Adipocyte (in vitro differentiated cells): ENCODE results near the gene AGPAT3.

Experiments used
- DNase-seq: peaks from one replicate; pipeline ENCODE4 v3.0.0-alpha.2; 2015; ENCODE audit warnings: low read depth
- H3K27me3 ChIP-seq: replicated peaks from 2 replicates; pipeline ENCODE4 v1.7.0; 2013; ENCODE audit warnings: mild to moderate bottlenecking, low read length, moderate library complexity; ENCODE audit not compliant: control insufficient read depth, insufficient read depth
- H3K36me3 ChIP-seq: 2 replicates; pipeline ENCODE4 v1.7.0; 2013; ENCODE audit warnings: low read length, mild to moderate bottlenecking, moderate library complexity; ENCODE audit not compliant: control insufficient read depth, insufficient read depth, severe bottlenecking
- H3K4me1 ChIP-seq: 2 replicates; pipeline ENCODE4 v1.7.0; 2013; ENCODE audit warnings: mild to moderate bottlenecking, low read length, moderate library complexity; ENCODE audit not compliant: control insufficient read depth, insufficient read depth
- H3K4me3 ChIP-seq: 2 replicates; pipeline ENCODE4 v1.7.0; 2013; ENCODE audit warnings: mild to moderate bottlenecking, low read length, moderate library complexity
- H3K9ac ChIP-seq: 2 replicates; pipeline ENCODE4 v1.7.0; 2013; ENCODE audit warnings: mild to moderate bottlenecking, low read length, moderate library complexity
- H3K9me3 ChIP-seq: 2 replicates; pipeline ENCODE4 v1.7.0; 2013; ENCODE audit warnings: mild to moderate bottlenecking, low read length, moderate library complexity; ENCODE audit not compliant: control insufficient read depth

AGPAT3 gene

DNA sequence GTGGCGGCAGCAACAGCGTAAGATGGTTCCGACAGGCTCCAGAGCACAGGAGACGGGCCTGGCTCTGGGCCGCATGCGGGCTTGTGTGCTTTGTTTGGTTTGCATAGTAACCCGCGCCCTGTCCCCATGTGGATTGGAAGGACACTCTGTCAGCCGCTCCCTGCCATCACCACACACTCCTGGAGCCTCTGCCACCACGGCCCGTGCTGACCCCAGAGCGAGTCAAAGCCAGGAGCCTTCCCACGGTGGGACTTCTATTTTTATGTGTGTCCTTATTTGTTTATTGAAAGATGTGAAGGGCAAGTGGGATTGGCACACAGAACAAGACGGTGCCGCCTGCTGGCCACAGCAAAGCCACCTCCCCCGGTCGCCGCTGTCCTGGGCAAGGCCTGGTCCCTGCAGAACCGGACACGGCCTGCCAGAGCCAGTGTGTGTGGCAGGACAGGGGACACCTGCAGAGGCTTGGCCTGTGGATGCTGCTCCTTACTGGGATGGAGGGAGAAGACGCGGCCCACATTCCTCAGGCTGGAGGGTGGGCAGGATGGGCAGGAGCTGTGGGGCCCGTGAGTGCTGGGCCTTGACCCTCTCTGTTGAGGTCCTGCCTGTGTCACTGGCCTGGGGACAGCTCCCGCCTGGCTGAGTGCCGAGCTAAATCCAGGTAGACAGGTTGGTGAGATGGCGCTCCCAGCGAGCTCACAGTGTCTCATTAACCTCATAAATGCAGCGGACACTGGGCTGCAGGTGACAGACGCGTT lies 64.4 kb downstream of the AGPAT3 start:
- H3K27me3 ChIP-seq = no peaks in the 10 kb centered on the region
- H3K9ac ChIP-seq = no peak overlapping the region
- no peak overlapping the region for H3K4me3 ChIP-seq
- H3K36me3 ChIP-seq = peaks cover 2% of the 10 kb centered on the region
- no peaks in the 10 kb centered on the region for H3K9me3 ChIP-seq
- DNase-seq = no peak
- H3K4me1 ChIP-seq = peaks cover 11% of the 10 kb centered on the region

DNA sequence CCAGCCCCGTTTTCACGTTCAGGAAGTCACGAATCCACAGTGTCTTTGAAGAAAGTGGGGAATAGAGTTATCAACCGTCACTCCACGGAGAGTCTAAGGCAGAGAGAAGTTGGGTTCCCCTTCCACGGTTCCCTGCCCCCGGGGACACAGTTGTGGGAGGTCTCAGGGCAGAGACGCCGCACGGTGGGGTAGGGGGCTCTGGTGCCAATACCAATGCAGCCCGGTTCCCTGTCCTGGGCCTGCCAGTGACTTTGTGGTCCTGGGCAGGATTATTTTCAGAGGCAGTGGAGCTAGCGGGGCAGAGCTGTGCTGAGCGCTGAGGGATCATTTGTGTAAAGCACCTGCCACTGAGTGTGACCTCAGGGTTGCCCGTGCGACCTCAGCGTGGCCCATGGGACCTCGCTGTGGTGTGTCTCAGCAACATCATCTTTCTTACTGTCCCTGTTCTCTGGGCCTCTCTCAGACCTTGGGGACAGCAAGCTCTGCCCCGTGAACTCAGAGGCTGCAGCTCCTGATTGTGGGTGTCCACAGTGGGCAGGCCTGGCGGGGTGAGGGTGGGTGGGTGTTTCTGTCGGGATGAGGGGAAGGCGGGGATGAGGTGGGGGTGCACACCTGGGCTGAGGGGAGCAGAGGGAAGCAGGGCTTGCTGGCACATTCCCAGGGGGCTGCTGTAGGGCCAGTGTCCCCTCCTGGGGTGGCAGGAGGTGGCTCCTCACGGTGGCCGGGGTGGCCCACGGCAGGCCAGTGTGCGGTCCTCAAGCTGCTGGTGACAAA lies 65.2 kb downstream of the AGPAT3 start:
- no peaks in the 10 kb centered on the region for H3K27me3 ChIP-seq
- no peaks in the 10 kb centered on the region for H3K36me3 ChIP-seq
- no peak for DNase-seq
- H3K4me3 ChIP-seq = no peak overlapping the region
- no peaks in the 10 kb centered on the region for H3K9me3 ChIP-seq
- peaks cover 3% of the 10 kb centered on the region for H3K4me1 ChIP-seq
- H3K9ac ChIP-seq = no peak overlapping the region

GRCh38 chr21:43930848-43931375 lies 65.9 kb downstream of the AGPAT3 start:
- Histone ChIP-seq H3K9me3 (no peaks in the 10 kb centered on the region), H3K9ac (no peak overlapping the region), H3K4me1 (no peaks in the 10 kb centered on the region), H3K4me3 (no peak overlapping the region), H3K27me3 (no peaks in the 10 kb centered on the region), H3K36me3 (no peaks in the 10 kb centered on the region)
- DNase-seq = no peak

GRCh38 chr21:43931489-43931888 lies 66.5 kb downstream of the AGPAT3 start:
- no peaks in the 10 kb centered on the region for H3K4me1 ChIP-seq
- no peaks in the 10 kb centered on the region for H3K9me3 ChIP-seq
- no peaks in the 10 kb centered on the region for H3K36me3 ChIP-seq
- no peak for DNase-seq
- H3K4me3 ChIP-seq = no peak overlapping the region
- H3K27me3 ChIP-seq = no peaks in the 10 kb centered on the region
- H3K9ac ChIP-seq = no peak overlapping the region

DNA sequence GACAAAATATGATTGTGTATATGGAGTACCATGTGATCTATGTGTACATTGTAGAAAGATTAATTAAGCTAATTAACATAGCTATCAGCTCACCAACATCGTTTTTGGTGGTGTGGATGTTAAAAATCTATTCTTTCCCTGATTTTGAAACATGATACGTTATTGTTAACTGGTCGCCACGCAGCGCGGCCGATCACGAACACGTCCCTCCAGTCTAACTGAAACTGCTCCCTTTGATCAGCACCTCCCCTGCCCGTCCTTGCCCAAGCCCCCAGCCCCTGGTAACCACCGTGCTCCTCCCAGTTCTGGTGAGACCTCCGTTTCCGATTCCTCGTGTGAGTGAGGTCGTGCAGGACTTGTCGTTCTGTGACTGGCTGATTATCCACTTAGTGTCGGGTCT lies 67.0 kb downstream of the AGPAT3 start:
- Histone ChIP-seq H3K36me3 (no peaks in the 10 kb centered on the region), H3K9ac (no peak overlapping the region), H3K27me3 (no peaks in the 10 kb centered on the region), H3K4me3 (no peak overlapping the region), H3K9me3 (no peaks in the 10 kb centered on the region), H3K4me1 (no peaks in the 10 kb centered on the region)
- DNase-seq = no peak

DNA sequence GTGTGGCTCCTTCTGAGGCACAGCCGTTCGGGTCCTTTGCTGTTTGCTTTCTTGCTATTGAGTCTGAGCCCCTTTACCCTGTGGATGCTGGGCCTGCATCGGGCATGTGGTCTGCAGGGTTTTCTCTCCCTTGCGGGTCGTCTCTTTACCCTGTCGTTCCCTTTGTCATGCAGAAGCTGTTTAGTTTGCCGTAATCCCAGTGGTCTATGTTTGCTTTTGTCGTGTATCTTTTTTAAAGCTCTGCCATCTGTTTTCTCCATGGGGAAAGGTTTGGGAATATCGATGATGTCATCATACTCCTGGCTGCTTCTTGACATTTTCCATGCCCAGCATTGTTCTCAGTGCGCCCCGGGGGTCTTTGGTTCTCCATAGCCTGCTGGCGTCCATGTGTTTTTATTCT lies 68.2 kb downstream of the AGPAT3 start:
- H3K4me3 ChIP-seq = no peak overlapping the region
- no peak for DNase-seq
- no peaks in the 10 kb centered on the region for H3K4me1 ChIP-seq
- no peaks in the 10 kb centered on the region for H3K36me3 ChIP-seq
- no peaks in the 10 kb centered on the region for H3K27me3 ChIP-seq
- H3K9ac ChIP-seq = no peak overlapping the region
- no peaks in the 10 kb centered on the region for H3K9me3 ChIP-seq

DNA sequence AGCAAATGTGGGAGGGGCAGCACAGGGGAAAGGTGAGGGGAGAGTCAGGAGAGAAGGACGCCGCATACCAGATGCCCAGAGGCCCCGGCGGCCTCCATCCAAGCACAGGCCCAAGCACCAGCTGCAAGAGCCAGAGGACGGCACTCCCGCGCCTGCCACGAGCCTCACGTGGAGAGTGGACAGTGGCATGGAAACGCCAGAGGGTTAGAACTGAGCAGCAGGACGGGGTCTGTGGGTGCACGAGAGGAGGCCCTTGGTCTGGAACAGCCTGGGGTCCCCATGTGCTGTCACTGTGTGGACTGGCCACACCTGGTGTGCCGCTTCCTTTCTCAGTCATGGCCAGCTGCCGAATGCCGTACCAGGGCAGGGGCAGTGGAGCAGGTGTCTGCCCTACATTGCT lies 68.7 kb downstream of the AGPAT3 start:
- no peak overlapping the region for H3K4me3 ChIP-seq
- no peaks in the 10 kb centered on the region for H3K27me3 ChIP-seq
- H3K36me3 ChIP-seq = no peaks in the 10 kb centered on the region
- H3K9ac ChIP-seq = no peak overlapping the region
- DNase-seq = no peak
- no peaks in the 10 kb centered on the region for H3K4me1 ChIP-seq
- H3K9me3 ChIP-seq = no peaks in the 10 kb centered on the region

DNA sequence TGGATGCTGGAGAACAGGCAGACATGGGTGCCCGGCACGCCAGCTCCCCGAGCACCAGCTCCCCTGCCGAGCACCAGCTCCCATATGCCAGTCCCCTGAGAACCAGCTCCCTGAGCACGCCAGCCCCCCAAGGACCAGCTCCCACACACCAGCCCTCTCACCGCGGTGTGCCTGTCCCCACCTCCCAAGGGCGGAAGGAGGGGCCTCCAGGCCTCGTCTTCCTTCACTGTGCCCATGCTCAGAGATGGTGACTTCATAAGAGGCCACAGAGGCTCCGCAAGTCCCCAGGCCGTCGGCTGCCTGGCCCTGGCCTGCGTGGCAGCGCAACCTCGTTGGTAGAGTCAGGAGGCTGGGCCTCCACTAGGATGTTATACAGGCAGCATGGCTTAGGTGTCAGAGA lies 69.1 kb downstream of the AGPAT3 start:
- Histone ChIP-seq H3K36me3 (no peaks in the 10 kb centered on the region), H3K9me3 (no peaks in the 10 kb centered on the region), H3K27me3 (no peaks in the 10 kb centered on the region), H3K9ac (no peak overlapping the region), H3K4me1 (no peaks in the 10 kb centered on the region), H3K4me3 (no peak overlapping the region)
- no peak for DNase-seq

DNA sequence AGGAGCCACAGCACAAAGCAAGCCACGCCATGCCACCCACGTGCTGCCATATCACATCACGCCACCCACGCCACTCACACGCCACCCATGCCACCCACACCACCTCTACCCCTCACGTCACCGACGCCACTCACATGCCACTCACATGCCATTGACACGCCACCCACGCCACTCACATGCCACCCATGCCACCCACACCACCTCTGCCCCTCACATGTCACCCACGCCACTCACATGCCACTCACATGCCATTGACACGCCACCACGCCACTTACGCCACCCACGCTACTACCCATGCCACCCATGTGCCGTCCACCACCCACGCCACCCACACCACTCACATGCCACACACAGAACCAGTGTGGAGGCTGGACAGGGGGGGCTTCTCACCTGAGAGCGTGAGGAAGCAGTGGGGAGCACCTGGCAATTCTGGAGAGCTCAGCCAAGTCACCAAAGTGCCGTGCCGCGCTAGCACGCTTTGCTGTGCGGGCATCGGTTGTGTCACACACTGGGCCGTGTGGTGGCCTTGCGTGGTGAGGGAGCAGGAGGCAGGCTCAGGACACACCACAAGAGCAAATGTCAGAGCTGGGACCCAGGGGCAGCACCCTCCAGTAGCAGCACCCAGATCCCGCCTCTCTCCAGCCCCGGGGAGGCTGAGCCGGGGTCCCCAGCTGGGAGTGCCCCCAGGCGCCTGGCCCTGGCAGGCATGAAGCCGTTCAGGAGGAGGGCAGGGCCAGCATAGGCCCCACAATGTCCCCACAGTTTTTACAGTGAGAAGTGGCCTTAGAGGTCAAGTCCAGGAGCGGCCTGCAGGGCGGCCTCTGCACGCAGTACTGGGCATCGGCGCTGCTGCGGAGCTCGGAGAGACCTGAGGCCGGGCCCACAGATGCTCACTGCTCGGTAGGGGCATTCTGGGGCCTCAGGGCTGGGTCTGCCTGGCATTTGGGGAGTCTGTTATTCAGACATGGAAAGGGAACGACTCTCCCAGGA lies 70.0 kb downstream of the AGPAT3 start:
- Histone ChIP-seq H3K36me3 (no peaks in the 10 kb centered on the region), H3K27me3 (no peaks in the 10 kb centered on the region), H3K4me1 (no peaks in the 10 kb centered on the region), H3K9me3 (no peaks in the 10 kb centered on the region), H3K4me3 (no peak overlapping the region), H3K9ac (no peak overlapping the region)
- DNase-seq = no peak

DNA sequence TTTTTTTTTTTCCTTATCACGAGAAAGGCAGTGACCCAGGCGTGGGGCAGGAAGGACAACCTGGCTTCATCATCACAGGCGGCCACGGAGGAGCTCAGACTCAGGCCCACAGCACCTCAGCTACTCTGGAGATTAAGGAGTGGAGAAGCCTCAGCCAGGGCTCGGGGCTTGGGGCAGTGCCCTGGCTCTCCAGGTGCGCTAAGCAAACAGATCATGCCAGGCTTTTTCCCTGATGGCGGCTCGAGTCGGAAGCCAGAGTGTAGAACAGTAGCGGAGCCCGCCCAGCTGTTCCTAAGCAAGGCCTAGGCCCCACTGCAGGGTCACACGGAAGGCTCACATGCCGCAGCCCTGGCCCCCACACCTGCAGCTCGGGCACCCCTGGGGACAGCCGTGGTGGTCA lies 70.7 kb downstream of the AGPAT3 start:
- Histone ChIP-seq H3K4me3 (no peak overlapping the region), H3K36me3 (no peaks in the 10 kb centered on the region), H3K9me3 (no peaks in the 10 kb centered on the region), H3K27me3 (no peaks in the 10 kb centered on the region), H3K9ac (no peak overlapping the region), H3K4me1 (no peaks in the 10 kb centered on the region)
- DNase-seq = no peak
